K562 (cell line): ENCODE data around the gene PRRT1. TPM values are rescaled to one million over a fixed set of nuclear protein-coding genes. Genes with fewer than 3 reads are reported as not detected.

ENCODE experiments used
- CBFA2T3 ChIP-seq: fragments of 450-650 bp; IDR thresholded peaks from 2 replicates; pipeline ENCODE4 v1.6.1; 2017
- CEBPG ChIP-seq, 3 experiments: fragments of 200-800 bp in 1 of 3; sonication (Bioruptor generic) in 1 of 3; sonication (generic) in 1 of 3; formaldehyde crosslinking in 1 of 3; IDR thresholded peaks in 2 of 3; conservative IDR thresholded peaks in 1 of 3; 2 replicates each; pipeline versions ENCODE4 v1.6.1 to v1.8.0; 2016 to 2022; ENCODE audit warnings: missing compliant biosample characterization in 2 of 3, missing genetic modification characterization in 2 of 3, mild to moderate bottlenecking in 1 of 3, missing genetic modification reagents in 1 of 3
- GTF2A2 ChIP-seq: IDR thresholded peaks from 2 replicates; pipeline ENCODE4 v1.6.1; 2016; ENCODE audit warnings: mild to moderate bottlenecking, missing genetic modification characterization, missing compliant biosample characterization
- HNRNPUL1 ChIP-seq: fragments of 200-400 bp; formaldehyde crosslinking; IDR thresholded peaks from 2 replicates; pipeline ENCODE4 v1.6.1; 2017; ENCODE audit warnings: low read length
- LARP7 ChIP-seq: fragments of 450-650 bp; IDR thresholded peaks from 2 replicates; pipeline ENCODE4 v1.6.1; 2016
- MTA2 ChIP-seq: fragments of 450-650 bp; IDR thresholded peaks from 2 replicates; pipeline ENCODE4 v1.6.1; 2016; ENCODE audit warnings: low read depth
- PCBP1 ChIP-seq: fragments of 200-400 bp; formaldehyde crosslinking; IDR thresholded peaks from 2 replicates; pipeline ENCODE4 v1.6.1; 2018; ENCODE audit warnings: mild to moderate bottlenecking, low read depth, low read length; ENCODE audit not compliant: poor library complexity, severe bottlenecking
- PHF8 ChIP-seq: fragments of 200-600 bp; sonication (generic); IDR thresholded peaks from 2 replicates; pipeline ENCODE4 v1.6.1; 2012; ENCODE audit warnings: mixed run types, mild to moderate bottlenecking, inconsistent platforms, low read length, moderate library complexity, borderline replicate concordance
- SMAD3 ChIP-seq: fragments of 450-650 bp; formaldehyde crosslinking; conservative IDR thresholded peaks from 2 replicates; pipeline ENCODE4 v1.4.0; 2020; ENCODE audit warnings: mild to moderate bottlenecking
- TGIF2 ChIP-seq: sonication (generic); formaldehyde crosslinking; IDR thresholded peaks from 2 replicates; pipeline ENCODE4 v1.8.1; 2022; ENCODE audit warnings: mild to moderate bottlenecking, missing genetic modification reagents, moderate library complexity
- ZNF121 ChIP-seq: sonication (generic); formaldehyde crosslinking; conservative IDR thresholded peaks from 2 replicates; pipeline ENCODE4 v1.8.0; 2022; ENCODE audit warnings: missing genetic modification reagents
- ZNF124 ChIP-seq: sonication (generic); formaldehyde crosslinking; IDR thresholded peaks from 2 replicates; pipeline ENCODE4 v1.8.1; 2022; ENCODE audit warnings: missing genetic modification reagents
- ZNF197 ChIP-seq: fragments of 200-800 bp; sonication (Bioruptor generic); IDR thresholded peaks from 2 replicates; pipeline ENCODE4 v1.6.1; 2016; ENCODE audit warnings: low read depth, missing genetic modification characterization, missing compliant biosample characterization
- ZNF75A ChIP-seq: fragments of 450-650 bp; formaldehyde crosslinking; IDR thresholded peaks from 2 replicates; pipeline ENCODE4 v1.4.0; 2020; ENCODE audit warnings: mild to moderate bottlenecking
- polyA plus RNA-seq, 8 experiments: library from polyadenylated mRNA; depleted of rRNA in 4 of 8; stranded (reverse) in 5 of 8; unstranded in 3 of 8; fragments of >200 nt; fragmentation: Nextera tagmentation in 2 of 8; fragmentation: Illumina TruSeq in 1 of 8; extraction: Ambion mirVana in 2 of 8; extraction: Trizol in 1 of 8; gene quantifications; 2 replicates each; pipeline versions ENCODE4 v1.2.1 to v1.2.3, GENCODE V29; 2011 to 2014; ENCODE audit warnings: inconsistent platforms in 1 of 8, missing spikeins in 1 of 8
- total RNA-seq, 7 experiments: library from RNA; depleted of rRNA in 6 of 7; stranded (reverse); fragments of >200 nt in 6 of 7; fragmentation: Illumina TruSeq in 2 of 7; extraction: Trizol in 2 of 7; gene quantifications; 2 replicates each; pipeline versions ENCODE4 v1.2.1 to v1.2.3, GENCODE V29; 2011 to 2021; ENCODE audit warnings: low replicate concordance in 1 of 7
- TF ChIP-seq, protein P1 (sequence below), 2 experiments: fragments of 450-650 bp; formaldehyde crosslinking in 1 of 2; IDR thresholded peaks; 2 replicates each; pipeline versions ENCODE4 v1.4.0 to v1.6.1; 2014 to 2020; ENCODE audit warnings: mild to moderate bottlenecking in 2 of 2, borderline replicate concordance in 1 of 2, low read depth in 1 of 2
- TF ChIP-seq, protein P2 (sequence below): sonication (generic); formaldehyde crosslinking; IDR thresholded peaks from 2 replicates; pipeline ENCODE4 v1.8.1; 2023; ENCODE audit warnings: mild to moderate bottlenecking, missing genetic modification reagents
- TF ChIP-seq, protein P3 (sequence below): fragments of 450-650 bp; IDR thresholded peaks from 2 replicates; pipeline ENCODE4 v1.6.1; 2016

Gene PRRT1
- total and polyA plus RNA-seq, 9 of the 15 experiments (the other 6 are each of a cell fraction or from before 2014, with no cell fraction given): 0.14 to 3.5 (median 0.41) TPM

- no peak for TF ChIP-seq CBFA2T3
- no peak for TF ChIP-seq ZNF124 (CRISPR knock-in tag)
- no peak for TF ChIP-seq SMAD3 (CRISPR knock-in tag)
- TF ChIP-seq ZNF75A (CRISPR knock-in tag): 0 out of 2 replicates have a peak, but pooled peaks have one; percentile 67
- no peak for TF ChIP-seq TGIF2
- TF ChIP-seq PHF8: peak; percentile 61; the same call in 1 of the 2 replicates
- TF ChIP-seq ZNF121: no peak
- TF ChIP-seq MTA2: no peak
- no peak for TF ChIP-seq PCBP1
- no peak for TF ChIP-seq HNRNPUL1
- TF ChIP-seq, protein P1, sequence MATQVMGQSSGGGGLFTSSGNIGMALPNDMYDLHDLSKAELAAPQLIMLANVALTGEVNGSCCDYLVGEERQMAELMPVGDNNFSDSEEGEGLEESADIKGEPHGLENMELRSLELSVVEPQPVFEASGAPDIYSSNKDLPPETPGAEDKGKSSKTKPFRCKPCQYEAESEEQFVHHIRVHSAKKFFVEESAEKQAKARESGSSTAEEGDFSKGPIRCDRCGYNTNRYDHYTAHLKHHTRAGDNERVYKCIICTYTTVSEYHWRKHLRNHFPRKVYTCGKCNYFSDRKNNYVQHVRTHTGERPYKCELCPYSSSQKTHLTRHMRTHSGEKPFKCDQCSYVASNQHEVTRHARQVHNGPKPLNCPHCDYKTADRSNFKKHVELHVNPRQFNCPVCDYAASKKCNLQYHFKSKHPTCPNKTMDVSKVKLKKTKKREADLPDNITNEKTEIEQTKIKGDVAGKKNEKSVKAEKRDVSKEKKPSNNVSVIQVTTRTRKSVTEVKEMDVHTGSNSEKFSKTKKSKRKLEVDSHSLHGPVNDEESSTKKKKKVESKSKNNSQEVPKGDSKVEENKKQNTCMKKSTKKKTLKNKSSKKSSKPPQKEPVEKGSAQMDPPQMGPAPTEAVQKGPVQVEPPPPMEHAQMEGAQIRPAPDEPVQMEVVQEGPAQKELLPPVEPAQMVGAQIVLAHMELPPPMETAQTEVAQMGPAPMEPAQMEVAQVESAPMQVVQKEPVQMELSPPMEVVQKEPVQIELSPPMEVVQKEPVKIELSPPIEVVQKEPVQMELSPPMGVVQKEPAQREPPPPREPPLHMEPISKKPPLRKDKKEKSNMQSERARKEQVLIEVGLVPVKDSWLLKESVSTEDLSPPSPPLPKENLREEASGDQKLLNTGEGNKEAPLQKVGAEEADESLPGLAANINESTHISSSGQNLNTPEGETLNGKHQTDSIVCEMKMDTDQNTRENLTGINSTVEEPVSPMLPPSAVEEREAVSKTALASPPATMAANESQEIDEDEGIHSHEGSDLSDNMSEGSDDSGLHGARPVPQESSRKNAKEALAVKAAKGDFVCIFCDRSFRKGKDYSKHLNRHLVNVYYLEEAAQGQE (IDR thresholded peaks at IDR 0.05; ENCODE audit: borderline replicate concordance): no peak
- TF ChIP-seq, protein P1 (CRISPR knock-in tag; IDR thresholded peaks at IDR 0.05; ENCODE audit: low read depth): no peak
- no peak for TF ChIP-seq ZNF197 (CRISPR knock-in tag)
- no peak for TF ChIP-seq CEBPG (CRISPR knock-in tag; IDR thresholded peaks at IDR 0.05)
- 0 out of 4 replicates have a peak, but pooled peaks of 1 of the 2 experiments have one; percentile 7 for TF ChIP-seq CEBPG (tag; conservative IDR thresholded peaks at IDR 0.05 in 1 of 2, IDR thresholded peaks at IDR 0.05 in 1 of 2)
- TF ChIP-seq, protein P2, sequence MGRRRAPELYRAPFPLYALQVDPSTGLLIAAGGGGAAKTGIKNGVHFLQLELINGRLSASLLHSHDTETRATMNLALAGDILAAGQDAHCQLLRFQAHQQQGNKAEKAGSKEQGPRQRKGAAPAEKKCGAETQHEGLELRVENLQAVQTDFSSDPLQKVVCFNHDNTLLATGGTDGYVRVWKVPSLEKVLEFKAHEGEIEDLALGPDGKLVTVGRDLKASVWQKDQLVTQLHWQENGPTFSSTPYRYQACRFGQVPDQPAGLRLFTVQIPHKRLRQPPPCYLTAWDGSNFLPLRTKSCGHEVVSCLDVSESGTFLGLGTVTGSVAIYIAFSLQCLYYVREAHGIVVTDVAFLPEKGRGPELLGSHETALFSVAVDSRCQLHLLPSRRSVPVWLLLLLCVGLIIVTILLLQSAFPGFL: no peak
- TF ChIP-seq, protein P3, sequence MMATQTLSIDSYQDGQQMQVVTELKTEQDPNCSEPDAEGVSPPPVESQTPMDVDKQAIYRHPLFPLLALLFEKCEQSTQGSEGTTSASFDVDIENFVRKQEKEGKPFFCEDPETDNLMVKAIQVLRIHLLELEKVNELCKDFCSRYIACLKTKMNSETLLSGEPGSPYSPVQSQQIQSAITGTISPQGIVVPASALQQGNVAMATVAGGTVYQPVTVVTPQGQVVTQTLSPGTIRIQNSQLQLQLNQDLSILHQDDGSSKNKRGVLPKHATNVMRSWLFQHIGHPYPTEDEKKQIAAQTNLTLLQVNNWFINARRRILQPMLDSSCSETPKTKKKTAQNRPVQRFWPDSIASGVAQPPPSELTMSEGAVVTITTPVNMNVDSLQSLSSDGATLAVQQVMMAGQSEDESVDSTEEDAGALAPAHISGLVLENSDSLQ: no peak
- TF ChIP-seq LARP7: no peak
- TF ChIP-seq GTF2A2 (tag): no peak
These were observed 25.5 kb upstream of the PRRT1 start (continued) for GRCh38 chr6:32177183-32177787.
